Thymus (tissue), 11 donors: ENCODE results near the gene GCNT2. TPM values are rescaled to one million over a fixed set of nuclear protein-coding genes. Genes with fewer than 3 reads are reported as not detected.
"Not testable (repeated sequence)": the region's sequence is repeated elsewhere in the genome, so short reads cannot be mapped to it uniquely, and the experiment has no call there.

Source experiments
- DNase-seq, 9 donors: peaks; one replicate each; pipeline ENCODE4 v3.0.0-alpha.2; 2013; ENCODE audit warnings: low spot score in 9 of 9, low read depth in 6 of 9, missing footprints in 1 of 9
- H3K27ac ChIP-seq, 2 donors: one replicate each; pipeline ENCODE4 v1.5.1; 2013; ENCODE audit warnings: control low read depth in 1 of 2, low read depth in 1 of 2, low read length in 1 of 2, mild to moderate bottlenecking in 1 of 2, moderate library complexity in 1 of 2
- H3K27me3 ChIP-seq, 2 donors: one replicate each; pipeline ENCODE4 v1.5.1; 2013; ENCODE audit warnings: low read length in 1 of 2; ENCODE audit not compliant: control insufficient read depth in 2 of 2, insufficient read depth in 1 of 2
- H3K36me3 ChIP-seq, 2 donors: one replicate each; pipeline ENCODE4 v1.5.1; 2013; ENCODE audit warnings: low read length in 1 of 2, mild to moderate bottlenecking in 1 of 2, moderate library complexity in 1 of 2; ENCODE audit not compliant: control insufficient read depth in 2 of 2, insufficient read depth in 2 of 2
- H3K4me1 ChIP-seq, 2 donors: one replicate each; pipeline ENCODE4 v1.5.1; 2013; ENCODE audit warnings: low read length in 2 of 2; ENCODE audit not compliant: control insufficient read depth in 2 of 2, insufficient read depth in 2 of 2
- H3K4me3 ChIP-seq, 2 donors: one replicate each; pipeline ENCODE4 v1.5.1; 2013; ENCODE audit warnings: low read length in 2 of 2, control low read depth in 1 of 2, mild to moderate bottlenecking in 1 of 2
- H3K9me3 ChIP-seq, 2 donors: one replicate each; pipeline ENCODE4 v1.5.1; 2013; ENCODE audit warnings: low read length in 1 of 2, mild to moderate bottlenecking in 1 of 2; ENCODE audit not compliant: control insufficient read depth in 2 of 2, insufficient read depth in 1 of 2
- WGBS: extraction: QIAGEN DNeasy Blood & Tissue Kit; methylation state at CpG from one replicate; pipeline ENCODE4 v1.1.7; 2013; 5-methylcytosine and 5-hydroxymethylcytosine counted together
- polyA plus RNA-seq: library from polyadenylated mRNA; stranded (reverse); fragments of 200-250 nt; gene quantifications from one replicate; pipeline ENCODE4 v1.2.3, GENCODE V29; 2013
- total RNA-seq: library from RNA; stranded (reverse); fragments of 120-200 nt; gene quantifications from one replicate; pipeline ENCODE4 v1.2.4, GENCODE V29; 2013
- donor health status: healthy.

GCNT2 gene
- total and polyA plus RNA-seq, 2 donors, result 1.6 to 1.8 TPM

DNA sequence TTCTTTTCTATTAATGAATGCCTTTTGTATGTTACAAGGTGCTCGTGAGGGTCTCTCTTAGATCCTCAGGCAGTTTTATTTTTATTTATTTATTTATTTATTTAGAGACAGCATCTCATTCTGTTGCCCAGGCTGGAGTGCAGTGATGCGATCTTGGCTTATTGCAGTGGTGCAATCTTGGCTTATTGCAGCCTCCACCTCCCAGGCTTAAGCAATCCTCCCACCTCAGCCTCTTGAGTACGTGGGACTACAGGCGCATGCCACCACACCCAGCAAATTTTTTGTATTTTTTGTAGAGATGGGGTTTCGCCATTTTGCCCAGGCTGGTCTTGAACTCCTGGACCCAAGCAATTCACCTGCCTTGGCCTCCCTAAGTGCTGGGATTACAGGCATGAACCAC, 79.5 kb downstream of the GCNT2 start:
- H3K4me3 ChIP-seq, H3K27ac ChIP-seq, H3K9me3 ChIP-seq, H3K36me3 ChIP-seq, DNase-seq, H3K27me3 ChIP-seq, H3K4me1 ChIP-seq: not testable (repeated sequence)
- WGBS, result 85% methylated on average over 5 of the region's 5 CpGs

DNA sequence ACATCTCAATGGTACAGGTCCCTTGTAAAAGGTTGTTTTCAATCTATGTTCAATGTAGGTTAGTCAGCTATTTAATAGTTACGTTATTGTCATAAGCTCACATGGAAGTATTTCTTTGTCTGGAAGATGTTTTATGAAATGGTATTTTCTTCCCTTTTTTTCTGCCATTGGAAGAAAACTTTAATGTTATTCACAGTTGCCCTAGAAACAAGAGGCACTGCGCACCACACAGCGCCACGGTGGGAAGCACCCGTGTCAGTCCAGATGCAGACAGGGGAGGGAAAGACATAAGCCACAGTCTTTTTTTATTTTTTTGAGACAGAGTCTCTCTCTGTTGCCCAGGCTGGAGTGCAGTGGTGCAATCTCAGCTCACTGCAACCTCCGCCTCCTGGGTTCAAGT, 82.1 kb downstream of the GCNT2 start:
- no peak for DNase-seq
- no peaks in the 10 kb centered on the region for H3K27me3 ChIP-seq
- no peak overlapping the region for H3K4me3 ChIP-seq
- no peaks in the 10 kb centered on the region for H3K9me3 ChIP-seq
- 95% methylated on average over 6 of the region's 6 CpGs for WGBS
- H3K36me3 ChIP-seq, result no peaks in the 10 kb centered on the region
- peaks cover 4% of the 10 kb centered on the region in 2 donors for H3K4me1 ChIP-seq
- no peak overlapping the region for H3K27ac ChIP-seq

DNA sequence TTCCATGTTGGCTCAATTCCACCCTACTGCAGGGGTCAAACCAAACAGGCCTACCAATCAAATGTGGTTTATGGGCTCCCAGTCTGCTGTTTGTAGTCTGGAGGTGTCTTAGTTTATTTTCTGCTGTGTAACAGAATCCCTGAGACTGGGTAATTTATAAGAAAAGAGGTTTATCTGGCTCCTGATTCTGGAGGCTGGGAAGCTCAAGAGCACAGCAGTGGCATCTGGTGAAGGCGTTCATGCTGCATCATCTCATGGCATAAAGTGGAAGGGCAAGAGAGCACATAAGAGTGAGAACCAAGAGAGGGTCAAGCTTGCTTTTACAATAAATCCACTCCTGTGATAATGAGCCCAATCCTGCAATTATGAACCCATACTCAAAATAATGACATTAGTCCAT, 87.9 kb downstream of the GCNT2 start:
- Histone ChIP-seq H3K27ac (no peak overlapping the region), H3K4me1 (peaks cover 4% of the 10 kb centered on the region in 2 donors), H3K9me3 (no peaks in the 10 kb centered on the region), H3K36me3 (no peaks in the 10 kb centered on the region), H3K27me3 (no peaks in the 10 kb centered on the region), H3K4me3 (no peak overlapping the region)
- DNase-seq, result no peak
- WGBS, result 100% methylated on average over 1 of the region's 1 CpG

DNA sequence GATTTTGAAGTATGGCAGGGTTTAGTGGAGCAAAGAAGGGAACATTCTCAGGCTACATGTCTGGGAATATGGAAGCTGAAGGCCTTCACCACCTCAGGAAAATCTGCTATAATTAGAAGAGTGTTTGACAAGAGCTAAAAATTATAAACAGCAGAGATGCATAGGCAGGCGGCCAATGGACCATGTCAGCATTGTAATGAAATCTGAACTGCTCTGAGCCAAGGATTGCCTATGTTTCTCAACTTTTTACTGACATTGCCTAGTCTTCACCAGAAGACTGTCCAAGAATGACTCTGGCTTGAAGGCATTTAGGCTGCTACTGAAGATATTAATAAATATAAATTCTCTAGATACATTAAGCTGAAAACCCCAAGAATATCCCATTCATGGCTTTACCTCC, 89.1 kb downstream of the GCNT2 start:
- 88% methylated on average over 1 of the region's 1 CpG for WGBS
- H3K9me3 ChIP-seq, result peaks cover 0 to 1% of the 10 kb centered on the region in 2 donors
- peaks cover 2% of the 10 kb centered on the region in 2 donors for H3K4me1 ChIP-seq
- H3K27me3 ChIP-seq, result no peaks in the 10 kb centered on the region
- no peaks in the 10 kb centered on the region for H3K36me3 ChIP-seq
- DNase-seq, result no peak
- H3K27ac ChIP-seq, result no peak overlapping the region
- no peak overlapping the region for H3K4me3 ChIP-seq

DNA sequence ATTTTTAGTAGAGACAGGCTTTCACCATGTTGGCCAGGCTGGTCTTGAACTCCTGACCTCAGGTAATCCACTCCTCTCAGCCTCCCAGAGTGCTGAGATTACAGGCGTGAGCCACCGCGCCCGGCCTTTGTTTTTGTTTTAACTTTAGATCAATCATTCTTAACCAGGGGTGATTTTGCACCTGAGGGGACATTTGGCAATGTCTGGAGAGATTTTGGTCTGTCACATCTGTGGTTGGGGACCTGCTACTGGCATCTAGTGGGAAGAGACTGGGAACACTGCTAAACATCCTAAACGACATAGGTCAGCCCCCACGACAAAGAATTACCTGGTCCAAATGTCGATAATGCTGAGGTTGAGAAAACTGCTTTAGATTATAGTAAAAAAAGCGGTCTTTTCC, 91.0 kb downstream of the GCNT2 start:
- DNase-seq, result no peak
- Histone ChIP-seq H3K27me3 (no peaks in the 10 kb centered on the region), H3K4me3 (no peak overlapping the region), H3K9me3 (peaks cover 1 to 3% of the 10 kb centered on the region in 2 donors), H3K36me3 (no peaks in the 10 kb centered on the region), H3K27ac (no peak overlapping the region), H3K4me1 (no peaks in the 10 kb centered on the region)
- 96% methylated on average over 8 of the region's 8 CpGs for WGBS

DNA sequence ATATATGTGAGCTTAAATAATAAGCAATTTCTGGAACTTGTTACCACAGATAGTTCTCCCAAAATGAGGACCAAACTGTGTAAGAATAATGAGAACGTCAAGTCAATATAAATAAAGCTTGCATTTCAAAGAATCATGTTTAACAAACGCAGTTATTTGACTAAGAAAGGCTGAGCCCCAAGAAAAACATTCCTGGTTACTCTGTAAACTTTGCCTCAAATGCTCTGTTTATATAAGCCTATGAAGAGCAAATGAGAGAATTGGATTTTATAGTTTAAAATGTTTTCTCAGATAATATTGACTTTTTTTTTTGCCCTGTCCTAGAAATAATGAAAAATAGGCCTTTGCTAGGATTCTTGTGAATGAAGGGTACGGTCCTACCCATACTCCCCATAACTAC, 91.9 kb downstream of the GCNT2 start:
- Histone ChIP-seq H3K36me3 (no peaks in the 10 kb centered on the region), H3K27ac (no peak overlapping the region), H3K4me1 (no peaks in the 10 kb centered on the region), H3K27me3 (no peaks in the 10 kb centered on the region), H3K4me3 (no peak overlapping the region), H3K9me3 (peaks cover 1 to 3% of the 10 kb centered on the region in 2 donors)
- WGBS, result 92% methylated on average over 3 of the region's 3 CpGs
- DNase-seq, result no peak

DNA sequence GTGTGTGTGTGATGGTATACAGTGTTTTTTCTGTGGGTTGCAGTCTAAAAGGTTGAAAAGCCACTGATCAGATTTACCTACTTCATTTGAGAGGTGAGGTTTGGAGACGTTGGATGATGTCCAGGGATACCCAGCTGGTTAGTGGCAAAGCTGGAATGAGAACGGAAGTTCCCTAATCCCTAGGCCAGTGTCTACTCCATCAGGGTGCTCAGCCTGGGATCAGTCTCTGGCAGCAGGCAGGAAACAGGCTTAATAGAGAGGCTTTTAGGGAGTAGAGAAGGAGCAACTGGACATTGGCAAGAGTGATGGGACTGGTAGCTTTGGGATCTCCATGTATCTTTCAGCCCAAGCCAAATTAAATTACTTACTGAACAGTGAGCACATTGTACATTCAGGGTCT, 92.6 kb downstream of the GCNT2 start:
- DNase-seq, result no peak
- H3K4me1 ChIP-seq, result no peaks in the 10 kb centered on the region
- H3K27ac ChIP-seq, result no peak overlapping the region

DNA sequence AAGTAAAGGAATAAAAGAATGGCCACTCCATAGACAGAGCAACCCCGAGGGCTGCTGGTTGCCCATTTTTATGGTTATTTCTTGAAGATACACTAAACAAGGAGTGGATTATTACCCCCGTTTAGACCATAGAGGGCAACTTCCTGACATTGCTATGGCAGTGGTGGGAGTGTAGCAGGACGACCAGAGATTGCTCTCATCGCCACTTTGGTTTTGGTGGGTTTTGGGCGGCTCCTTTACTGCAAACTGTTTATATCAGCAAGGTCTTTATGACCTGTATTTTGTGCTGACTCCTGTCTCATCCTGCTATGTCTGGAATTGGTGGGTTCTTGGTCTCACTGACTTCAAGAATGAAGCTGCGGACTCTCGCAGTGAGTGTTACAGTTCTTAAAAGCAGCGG, 94.5 kb downstream of the GCNT2 start:
- Histone ChIP-seq H3K9me3 (peaks cover 1 to 3% of the 10 kb centered on the region in 2 donors), H3K4me3 (no peak overlapping the region), H3K36me3 (no peaks in the 10 kb centered on the region), H3K27me3 (no peaks in the 10 kb centered on the region), H3K4me1 (no peaks in the 10 kb centered on the region), H3K27ac (no peak overlapping the region)
- DNase-seq, result no peak
- 67% methylated on average over 8 of the region's 8 CpGs for WGBS

More for the DNA sequence above, 92.6 kb downstream of the GCNT2 start:
- no peak overlapping the region for H3K4me3 ChIP-seq
- H3K9me3 ChIP-seq, result peaks cover 1 to 3% of the 10 kb centered on the region in 2 donors
- no peaks in the 10 kb centered on the region for H3K36me3 ChIP-seq
- H3K27me3 ChIP-seq, result no peaks in the 10 kb centered on the region
- 88% methylated on average over 2 of the region's 2 CpGs for WGBS

DNA sequence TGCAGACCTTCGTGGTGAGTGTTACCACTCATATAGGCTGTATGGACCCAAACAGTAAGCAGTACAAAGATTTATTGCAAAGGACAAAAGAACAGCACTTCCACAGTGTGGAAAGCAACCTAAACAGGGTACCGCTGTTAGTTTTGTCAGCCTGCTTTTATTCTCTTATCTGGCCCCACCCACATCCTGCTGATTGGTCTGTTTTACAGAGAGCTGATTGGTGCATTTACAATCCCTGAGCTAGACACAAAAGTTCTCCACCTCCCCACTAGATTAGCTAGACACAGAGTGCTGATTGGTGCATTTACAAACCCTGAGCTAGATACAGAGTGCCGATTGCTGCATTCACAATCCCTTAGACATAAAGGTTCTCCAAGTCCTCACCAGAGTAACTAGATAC, 95.1 kb downstream of the GCNT2 start:
- 67% methylated on average over 3 of the region's 3 CpGs for WGBS
- not testable (repeated sequence) for H3K36me3 ChIP-seq, H3K9me3 ChIP-seq, H3K4me3 ChIP-seq, H3K27me3 ChIP-seq, H3K27ac ChIP-seq, H3K4me1 ChIP-seq, DNase-seq
